Activated naive CD4-positive, alpha-beta T cell treated with Interleukin-2 at 50 U/mL for 16 hours (primary cell): ENCODE measurements around the gene EGLN1.

Source experiments
- DNase-seq: peaks from one replicate; pipeline ENCODE4 v3.0.0-alpha.2; 2020

Gene EGLN1

DNA sequence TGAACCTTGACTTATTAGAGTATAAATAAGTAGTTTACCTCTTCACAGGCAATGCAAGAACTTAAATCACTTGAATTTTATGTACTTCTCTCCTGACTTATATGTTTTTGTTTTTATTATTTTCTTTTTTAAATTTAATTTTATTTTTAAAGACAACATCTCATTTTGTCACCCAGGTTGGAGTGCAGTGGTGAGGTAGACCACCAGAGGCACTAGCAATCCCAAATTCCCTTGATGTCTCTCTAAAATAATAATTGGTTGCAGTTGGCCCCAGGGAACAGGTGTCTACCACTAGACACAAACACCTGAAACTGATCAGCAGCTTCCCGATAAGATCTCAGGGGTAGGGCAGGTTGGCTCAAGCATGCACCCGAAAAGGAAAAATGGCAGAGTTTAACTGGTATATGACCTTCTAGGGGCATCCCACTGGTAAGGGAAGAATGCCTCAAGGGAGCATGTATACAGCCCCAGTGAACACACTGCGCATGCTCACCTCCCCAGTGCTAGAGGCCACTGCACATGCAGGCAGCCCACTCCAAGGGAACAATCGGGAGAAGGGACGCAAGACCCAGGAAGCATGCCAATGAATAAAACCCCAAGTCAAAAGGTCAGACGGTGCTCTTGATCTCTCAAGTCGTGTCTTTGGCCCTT lies 99.1 kb downstream of the EGLN1 start:
- DNase-seq = no peak

DNA sequence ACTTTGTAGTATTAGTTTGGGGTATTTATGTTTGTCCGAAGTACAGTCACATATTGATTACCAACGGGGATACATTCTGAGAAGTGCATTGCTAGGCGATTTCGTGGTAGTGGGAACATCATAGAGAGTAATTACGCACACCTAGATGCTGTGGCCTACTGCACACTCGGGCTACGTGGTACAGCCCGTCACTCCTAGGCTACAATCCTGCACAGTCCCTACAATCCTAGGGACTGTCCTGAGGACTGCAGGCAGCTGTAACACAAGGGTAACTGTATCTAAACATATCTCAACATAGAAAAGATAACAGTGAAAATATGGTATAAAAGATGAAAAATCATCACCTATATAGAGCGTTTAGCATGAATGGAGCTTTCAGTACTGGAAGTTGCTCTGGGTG lies 103.0 kb downstream of the EGLN1 start:
- no peak for DNase-seq

GRCh38 chr1:231318568-231318967 lies 103.5 kb downstream of the EGLN1 start:
- DNase-seq = no peak

GRCh38 chr1:231318015-231318355 lies 104.1 kb downstream of the EGLN1 start:
- DNase-seq = no peak

GRCh38 chr1:231317306-231318014 lies 104.6 kb downstream of the EGLN1 start:
- DNase-seq = no peak

DNA sequence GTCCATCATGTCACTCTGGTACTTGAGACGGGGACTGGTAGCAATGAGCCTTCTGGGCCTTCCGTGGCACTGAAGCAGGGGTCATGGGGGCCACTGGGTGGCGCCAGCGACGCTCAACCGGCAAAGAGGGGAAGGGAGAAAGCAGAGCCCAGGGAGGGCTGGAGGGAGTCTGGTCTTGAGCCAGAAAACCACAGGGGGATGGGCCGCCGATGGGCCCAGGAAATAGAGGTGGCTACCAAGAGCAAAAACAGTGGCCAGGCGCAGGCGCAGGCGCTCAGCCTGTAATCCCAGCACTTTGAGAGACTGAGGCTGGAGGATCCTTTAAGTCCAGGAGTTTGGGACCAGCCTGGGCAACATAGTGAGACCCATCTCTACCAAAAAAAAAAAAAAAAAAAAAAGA lies 106.2 kb downstream of the EGLN1 start:
- peak; percentile 41 for DNase-seq
